H9 (cell line): ENCODE data around the gene YAP1. TPM values are rescaled to one million over a fixed set of nuclear protein-coding genes. Genes with fewer than 3 reads are reported as not detected.
A peak's percentile ranks its signal among the peaks of the same experiment; 100 is the strongest.

Source experiments
- DNase-seq: peaks from one replicate; pipeline ENCODE4 v3.0.0-alpha.2; 2017
- H2AFZ ChIP-seq: one replicate; pipeline ENCODE4 v1.6.1; 2013; ENCODE audit warnings: mild to moderate bottlenecking, low read length, control low read depth, moderate library complexity
- H2AK5ac ChIP-seq: 2 replicates; pipeline ENCODE4 v1.6.1; 2013; ENCODE audit warnings: low read length, control low read depth, mixed read lengths; ENCODE audit not compliant: insufficient read length
- H2BK120ac ChIP-seq: one replicate; pipeline ENCODE4 v1.6.1; 2013; ENCODE audit warnings: low read depth, mild to moderate bottlenecking, low read length, control low read depth, inconsistent platforms; ENCODE audit not compliant: poor library complexity, severe bottlenecking
- H2BK12ac ChIP-seq: 2 replicates; pipeline ENCODE4 v1.6.1; 2013; ENCODE audit warnings: low read length, control low read depth, mixed read lengths, low read depth; ENCODE audit not compliant: insufficient read length
- H2BK15ac ChIP-seq: 2 replicates; pipeline ENCODE4 v1.6.1; 2013; ENCODE audit warnings: low read depth, low read length, control low read depth
- H2BK20ac ChIP-seq: one replicate; pipeline ENCODE4 v1.6.1; 2013; ENCODE audit warnings: low read depth, mild to moderate bottlenecking, low read length, control low read depth, inconsistent platforms; ENCODE audit not compliant: poor library complexity, severe bottlenecking
- H2BK5ac ChIP-seq: 2 replicates; pipeline ENCODE4 v1.6.1; 2013; ENCODE audit warnings: low read length, control low read depth, mixed read lengths; ENCODE audit not compliant: insufficient read length
- H3K14ac ChIP-seq: 2 replicates; pipeline ENCODE4 v1.6.1; 2013; ENCODE audit warnings: low read length, control low read depth; ENCODE audit not compliant: insufficient read depth
- H3K18ac ChIP-seq: 2 replicates; pipeline ENCODE4 v1.6.1; 2013; ENCODE audit warnings: low read depth, mild to moderate bottlenecking, mixed read lengths, low read length, control low read depth; ENCODE audit not compliant: insufficient read length
- H3K23ac ChIP-seq: 2 replicates; pipeline ENCODE4 v1.6.1; 2013; ENCODE audit warnings: low read length, control low read depth, mixed read lengths, low read depth; ENCODE audit not compliant: insufficient read length
- H3K23me2 ChIP-seq: 2 replicates; pipeline ENCODE4 v1.6.1; 2013; ENCODE audit warnings: low read depth, mild to moderate bottlenecking, mixed read lengths, low read length, control low read depth; ENCODE audit not compliant: insufficient read length, poor library complexity, severe bottlenecking
- H3K27ac ChIP-seq: 2 replicates; pipeline ENCODE4 v1.5.1; 2013; ENCODE audit warnings: low read length, control low read depth, mixed read lengths, low read depth; ENCODE audit not compliant: insufficient read length
- H3K27me3 ChIP-seq: 2 replicates; pipeline ENCODE4 v1.6.1; 2013; ENCODE audit warnings: low read length, control low read depth, inconsistent platforms; ENCODE audit not compliant: insufficient read depth
- H3K4ac ChIP-seq: 2 replicates; pipeline ENCODE4 v1.6.1; 2013; ENCODE audit warnings: low read depth, mild to moderate bottlenecking, control low read depth, inconsistent platforms, low read length, moderate library complexity
- H3K4me1 ChIP-seq: 2 replicates; pipeline ENCODE4 v1.6.1; 2013; ENCODE audit warnings: low read length, control low read depth, inconsistent platforms; ENCODE audit not compliant: insufficient read depth
- H3K4me2 ChIP-seq: 2 replicates; pipeline ENCODE4 v1.6.1; 2013; ENCODE audit warnings: low read length, control low read depth, mixed read lengths; ENCODE audit not compliant: insufficient read length, insufficient read depth
- H3K56ac ChIP-seq: 2 replicates; pipeline ENCODE4 v1.6.1; 2013; ENCODE audit warnings: low read depth, mild to moderate bottlenecking, mixed read lengths, low read length, control low read depth; ENCODE audit not compliant: insufficient read length
- H3K79me1 ChIP-seq: 2 replicates; pipeline ENCODE4 v1.6.1; 2013; ENCODE audit warnings: low read depth, mild to moderate bottlenecking, moderate library complexity, low read length, control low read depth, inconsistent platforms; ENCODE audit not compliant: insufficient read depth, poor library complexity, severe bottlenecking
- H3K79me2 ChIP-seq: 2 replicates; pipeline ENCODE4 v1.6.1; 2013; ENCODE audit warnings: low read length, control low read depth, inconsistent platforms; ENCODE audit not compliant: insufficient read depth
- H3K9ac ChIP-seq: 2 replicates; pipeline ENCODE4 v1.6.1; 2013; ENCODE audit warnings: low read length, control low read depth, mixed read lengths; ENCODE audit not compliant: insufficient read length; ENCODE audit errors: extremely low read depth
- H3K9me3 ChIP-seq: one replicate; pipeline ENCODE4 v1.6.1; 2013; ENCODE audit warnings: low read depth, low read length, inconsistent platforms; ENCODE audit not compliant: control insufficient read depth
- H3T11ph ChIP-seq: one replicate; pipeline ENCODE4 v1.6.1; 2013; ENCODE audit warnings: mild to moderate bottlenecking, low read length, control low read depth, inconsistent platforms
- H4K20me1 ChIP-seq: one replicate; pipeline ENCODE4 v1.6.1; 2013; ENCODE audit not compliant: control insufficient read depth, insufficient read length, insufficient read depth
- H4K5ac ChIP-seq: 2 replicates; pipeline ENCODE4 v1.6.1; 2013; ENCODE audit warnings: low read depth, mild to moderate bottlenecking, mixed read lengths, low read length, control low read depth; ENCODE audit not compliant: insufficient read length
- H4K8ac ChIP-seq: replicated peaks from 2 replicates; pipeline ENCODE4 v1.6.1; 2013; ENCODE audit warnings: low read length, control low read depth, mixed read lengths, low read depth; ENCODE audit not compliant: insufficient read length
- H4K91ac ChIP-seq: 2 replicates; pipeline ENCODE4 v1.6.1; 2013; ENCODE audit warnings: low read depth, mild to moderate bottlenecking, moderate library complexity, mixed read lengths, low read length, control low read depth; ENCODE audit not compliant: insufficient read length
- H3K27ac Mint-ChIP-seq, 3 experiments: 2 replicates in 2 of 3; 3 replicates in 1 of 3; pipeline ENCODE4 v1.8.0; 2020 to 2021; ENCODE audit warnings: mixed read lengths in 3 of 3, mild to moderate bottlenecking in 1 of 3, moderate library complexity in 1 of 3
- H3K27me3 Mint-ChIP-seq: 2 replicates; pipeline ENCODE4 v1.8.0; 2021; ENCODE audit warnings: low read depth, mild to moderate bottlenecking, moderate library complexity, mixed read lengths
- H3K36me3 Mint-ChIP-seq, 3 experiments: 2 replicates in 2 of 3; 3 replicates in 1 of 3; pipeline ENCODE4 v1.8.0; 2020 to 2021; ENCODE audit warnings: low read depth in 3 of 3, mixed read lengths in 3 of 3; ENCODE audit not compliant: insufficient read depth in 1 of 3
- H3K4me1 Mint-ChIP-seq, 2 experiments: 2 replicates each; pipeline ENCODE4 v1.8.0; 2020; ENCODE audit warnings: mixed read lengths in 2 of 2
- H3K4me3 Mint-ChIP-seq, 2 experiments: 2 replicates in 1 of 2; 3 replicates in 1 of 2; pipeline ENCODE4 v1.8.0; 2020 to 2021; ENCODE audit warnings: mild to moderate bottlenecking in 2 of 2, mixed read lengths in 2 of 2, moderate library complexity in 1 of 2
- H3K9me3 Mint-ChIP-seq, 2 experiments: 2 replicates in 1 of 2; 3 replicates in 1 of 2; pipeline ENCODE4 v1.8.0; 2020; ENCODE audit warnings: mild to moderate bottlenecking in 2 of 2, mixed read lengths in 2 of 2, moderate library complexity in 1 of 2
- WGBS: extraction: QIAGEN DNeasy Blood & Tissue Kit; methylation state at CpG from one replicate; pipeline ENCODE4 v1.1.7; 2013; ENCODE audit warnings: missing lambda C conversion rate, low lambda C conversion rate, mixed read lengths; ENCODE audit not compliant: insufficient read length; ENCODE audit errors: extremely low coverage; 5-methylcytosine and 5-hydroxymethylcytosine counted together
- total RNA-seq: library from RNA; stranded (reverse); gene quantifications from 2 replicates; pipeline ENCODE4 v1.2.1, GENCODE V29; 2021
- TF ChIP-seq, protein P1 (sequence below): fragments of 200-600 bp; sonication (generic); conservative IDR thresholded peaks from 3 replicates; pipeline ENCODE4 v1.8.0; 2021; ENCODE audit warnings: antibody characterized with exemption, mild to moderate bottlenecking

The YAP1 gene
- total RNA-seq, 1 experiment from 2014 or later: 124 TPM

DNA sequence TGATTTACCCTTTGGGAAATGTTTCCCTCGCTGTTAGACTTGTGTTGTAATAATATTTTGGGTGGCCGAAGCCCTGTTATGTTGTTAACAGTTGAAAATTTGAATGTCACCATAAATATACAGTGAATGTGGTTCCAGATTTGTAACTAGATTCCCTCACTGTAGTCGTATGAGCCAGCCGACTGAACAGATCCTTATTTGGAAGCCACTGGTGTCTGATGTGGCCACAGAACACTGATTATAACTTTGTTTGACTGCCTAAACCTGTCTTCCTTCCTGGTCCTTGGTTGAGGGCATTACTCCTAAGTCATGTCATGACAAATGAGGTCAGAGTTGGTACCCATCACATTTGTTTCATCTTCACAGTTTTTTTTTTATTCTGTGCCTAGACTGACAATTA, 45.4 kb downstream of the YAP1 start:
- Mint-ChIP-seq H3K27ac (peak overlapping the region in 2 of 3 experiments; percentile 24 to 57; a peak in 3 of 7 replicates), H3K9me3 (no peaks in the 10 kb centered on the region), H3K36me3 (no peaks in the 10 kb centered on the region; a peak in 1 of 7 replicates), H3K4me3 (no peak overlapping the region), H3K27me3 (no peaks in the 10 kb centered on the region), H3K4me1 (peaks cover 17 to 21% of the 10 kb centered on the region in 2 experiments)
- no peak overlapping the region for H2BK15ac ChIP-seq
- no peak overlapping the region for H3T11ph ChIP-seq
- TF ChIP-seq, protein P1, sequence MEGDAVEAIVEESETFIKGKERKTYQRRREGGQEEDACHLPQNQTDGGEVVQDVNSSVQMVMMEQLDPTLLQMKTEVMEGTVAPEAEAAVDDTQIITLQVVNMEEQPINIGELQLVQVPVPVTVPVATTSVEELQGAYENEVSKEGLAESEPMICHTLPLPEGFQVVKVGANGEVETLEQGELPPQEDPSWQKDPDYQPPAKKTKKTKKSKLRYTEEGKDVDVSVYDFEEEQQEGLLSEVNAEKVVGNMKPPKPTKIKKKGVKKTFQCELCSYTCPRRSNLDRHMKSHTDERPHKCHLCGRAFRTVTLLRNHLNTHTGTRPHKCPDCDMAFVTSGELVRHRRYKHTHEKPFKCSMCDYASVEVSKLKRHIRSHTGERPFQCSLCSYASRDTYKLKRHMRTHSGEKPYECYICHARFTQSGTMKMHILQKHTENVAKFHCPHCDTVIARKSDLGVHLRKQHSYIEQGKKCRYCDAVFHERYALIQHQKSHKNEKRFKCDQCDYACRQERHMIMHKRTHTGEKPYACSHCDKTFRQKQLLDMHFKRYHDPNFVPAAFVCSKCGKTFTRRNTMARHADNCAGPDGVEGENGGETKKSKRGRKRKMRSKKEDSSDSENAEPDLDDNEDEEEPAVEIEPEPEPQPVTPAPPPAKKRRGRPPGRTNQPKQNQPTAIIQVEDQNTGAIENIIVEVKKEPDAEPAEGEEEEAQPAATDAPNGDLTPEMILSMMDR: no peak
- H2BK12ac ChIP-seq: no peak overlapping the region
- H3K56ac ChIP-seq: no peak overlapping the region
- peaks cover 8% of the 10 kb centered on the region; the same call in 1 of the 2 replicates for H3K79me2 ChIP-seq
- H2BK120ac ChIP-seq: no peak overlapping the region
- no peak overlapping the region for H3K23ac ChIP-seq
- H3K9ac ChIP-seq: no peak overlapping the region
- DNase-seq: no peak
- no peak overlapping the region for H3K27ac ChIP-seq
- H2AK5ac ChIP-seq: no peak overlapping the region
- no peak overlapping the region for H4K8ac ChIP-seq
- H3K4ac ChIP-seq: no peak overlapping the region
- no peak overlapping the region for H3K4me2 ChIP-seq
- no peaks in the 10 kb centered on the region for H3K9me3 ChIP-seq
- no peak overlapping the region for H4K91ac ChIP-seq
- H3K14ac ChIP-seq: no peak overlapping the region
- H2BK5ac ChIP-seq: no peak overlapping the region
- no peak overlapping the region for H2BK20ac ChIP-seq
- H3K4me1 ChIP-seq: no peaks in the 10 kb centered on the region
- no peak overlapping the region for H2AFZ ChIP-seq
- no peaks in the 10 kb centered on the region for H3K23me2 ChIP-seq
- H4K20me1 ChIP-seq: no peaks in the 10 kb centered on the region
- H3K18ac ChIP-seq: no peak overlapping the region
- no peaks in the 10 kb centered on the region for H3K27me3 ChIP-seq
- no CpG with 5 or more reads among the region's 4 CpGs for WGBS
- peaks cover 2% of the 10 kb centered on the region for H3K79me1 ChIP-seq
- no peak overlapping the region for H4K5ac ChIP-seq
